DMS 273 treated with DMSO at 0.1 percent for 48 hours (cell line): ENCODE measurements around the gene UGT1A9.
"Not testable (repeated sequence)": the region's sequence is repeated elsewhere in the genome, so short reads cannot be mapped to it uniquely, and the experiment has no call there.

ENCODE experiments used
- DNase-seq: peaks from one replicate; lab custom pipeline; 2025; lab: John Stamatoyannopoulos, UW

The UGT1A9 gene

GRCh38 chr2:233711312-233712008 lies 39.8 kb downstream of the UGT1A9 start:
- peak; percentile 3 for DNase-seq

GRCh38 chr2:233712611-233713261 lies 41.0 kb downstream of the UGT1A9 start, which contains the start of gene UGT1A5:
UGT1A5 (plus strand) TSS chr2:233712907; CDS start chr2:233712992, 85 bp downstream.
- no peak for DNase-seq

DNA sequence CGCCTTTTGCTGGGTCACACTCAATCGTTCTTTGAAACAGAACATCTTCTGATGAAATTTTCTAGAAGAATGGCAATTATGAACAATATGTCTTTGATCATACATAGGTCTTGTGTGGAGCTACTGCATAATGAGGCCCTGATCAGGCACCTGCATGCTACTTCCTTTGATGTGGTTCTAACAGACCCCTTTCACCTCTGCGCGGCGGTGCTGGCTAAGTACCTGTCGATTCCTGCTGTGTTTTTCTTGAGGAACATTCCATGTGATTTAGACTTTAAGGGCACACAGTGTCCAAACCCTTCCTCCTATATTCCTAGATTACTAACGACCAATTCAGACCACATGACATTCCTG lies 41.5 kb downstream of the UGT1A9 start:
- DNase-seq: no peak

DNA sequence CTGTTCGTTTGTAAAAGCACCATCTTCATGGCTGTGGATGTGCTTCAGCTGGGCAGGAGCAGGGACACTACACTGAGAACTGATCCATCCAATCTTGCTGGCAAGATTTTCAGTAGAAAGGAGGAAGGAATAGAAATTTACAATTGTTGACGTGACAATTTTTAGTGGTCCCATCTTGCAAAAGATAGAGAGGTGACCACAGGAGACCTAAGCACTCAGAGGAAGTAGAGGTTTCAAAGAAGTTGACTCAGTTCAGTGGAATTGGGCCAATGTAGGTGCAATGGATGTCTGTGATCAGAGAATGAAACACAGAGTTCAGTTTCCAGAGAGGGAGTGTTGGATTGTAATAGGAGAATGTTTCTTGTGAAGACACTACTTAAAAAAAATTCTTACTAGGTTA lies 42.4 kb downstream of the UGT1A9 start:
- no peak for DNase-seq

- no peak for DNase-seq
Measured at GRCh38 chr2:233718552-233718951, 46.9 kb downstream of the UGT1A9 start, which contains the start of gene UGT1A4. UGT1A4 (plus strand) TSS chr2:233718736; CDS start chr2:233718821, 85 bp downstream.

DNA sequence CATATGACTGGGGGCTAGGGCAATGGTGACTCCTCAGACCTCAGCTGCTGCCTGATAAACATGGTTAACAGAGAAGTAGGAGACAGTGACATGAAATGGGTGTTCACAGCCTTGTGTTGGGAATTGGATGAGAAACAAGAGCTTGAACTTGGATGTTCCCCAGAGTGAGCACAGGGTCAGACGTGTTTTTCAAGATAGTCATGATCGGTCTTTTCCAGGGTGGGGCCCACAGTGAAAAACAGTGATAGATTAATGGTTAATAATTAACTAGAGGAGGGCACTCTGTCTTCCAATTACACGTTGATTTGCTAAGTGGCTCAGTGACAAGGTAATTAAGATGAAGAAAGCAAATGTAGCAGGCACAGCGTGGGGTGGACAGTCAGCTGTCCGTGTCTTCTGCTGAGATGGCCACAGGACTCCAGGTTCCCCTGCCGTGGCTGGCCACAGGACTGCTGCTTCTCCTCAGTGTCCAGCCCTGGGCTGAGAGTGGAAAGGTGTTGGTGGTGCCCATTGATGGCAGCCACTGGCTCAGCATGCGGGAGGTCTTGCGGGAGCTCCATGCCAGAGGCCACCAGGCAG lies 57.1 kb downstream of the UGT1A9 start, which contains the start of gene UGT1A3:
Gene UGT1A3, plus strand, starts transcription at position 320 of the 579 bp plus-strand sequence. Its CDS starts 85 bp downstream, at position 405.
- no peak for DNase-seq

- not testable (repeated sequence) for DNase-seq
Measured at GRCh38 chr2:233736868-233737653, 65.4 kb downstream of the UGT1A9 start.

DNA sequence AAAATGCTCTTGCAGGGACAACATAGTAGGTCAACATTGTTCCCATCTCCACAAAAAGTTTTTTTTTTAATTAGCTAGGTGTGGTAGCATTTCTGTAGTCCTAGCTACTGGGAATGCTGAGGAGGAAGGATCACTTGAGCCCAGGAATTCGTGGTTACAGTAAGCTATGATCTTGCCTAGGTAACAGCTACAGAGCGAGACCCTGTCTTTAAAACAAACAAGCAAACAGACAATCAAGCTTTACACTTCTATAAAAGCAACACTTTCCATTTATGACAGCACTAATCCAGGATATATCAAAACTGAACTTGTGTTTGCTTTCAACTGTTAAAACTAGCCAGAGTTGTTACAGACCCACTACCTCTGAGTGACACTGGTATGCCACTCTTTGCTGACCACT lies 69.2 kb downstream of the UGT1A9 start:
- DNase-seq: no peak

DNA sequence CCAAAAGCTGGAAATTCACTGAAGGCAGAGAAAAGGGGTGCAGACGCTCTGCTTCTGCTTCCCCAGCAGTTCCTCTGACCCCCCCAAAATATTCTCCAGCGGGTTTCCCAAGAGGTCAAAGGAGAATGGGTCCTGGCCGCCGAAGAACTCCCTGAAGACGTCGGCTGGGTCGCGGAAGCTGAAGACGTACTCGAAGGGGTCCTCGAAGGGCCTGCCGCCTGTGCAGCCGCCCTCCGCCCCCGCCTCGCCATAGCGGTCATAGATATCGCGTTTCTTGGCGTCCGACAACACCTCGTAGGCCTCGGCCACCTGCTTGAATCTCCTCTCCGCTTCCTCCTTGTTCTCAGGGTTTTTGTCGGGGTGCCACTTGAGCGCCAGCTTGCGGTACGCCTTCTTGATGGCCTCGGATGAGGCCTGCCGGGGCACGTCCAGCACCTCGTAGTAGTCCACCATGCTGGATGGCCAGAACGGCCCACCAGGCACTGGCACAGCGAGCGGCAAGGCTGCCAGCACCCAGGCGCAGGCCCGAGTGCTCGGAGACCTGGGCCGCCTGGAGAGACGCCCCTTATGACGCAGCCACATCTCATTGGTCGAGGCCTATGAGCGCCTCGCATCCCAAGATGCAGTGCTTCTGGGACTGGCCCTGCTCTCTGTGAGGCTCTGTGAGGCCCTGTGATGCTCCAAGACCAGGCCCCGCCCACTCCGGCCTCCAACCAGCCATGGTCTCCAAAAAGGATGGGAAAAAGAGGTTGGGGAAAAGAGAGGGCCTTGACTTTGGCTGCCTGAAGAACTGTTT lies 72.0 kb downstream of the UGT1A9 start:
- no peak for DNase-seq

GRCh38 chr2:233745073-233745755 lies 73.5 kb downstream of the UGT1A9 start:
- no peak for DNase-seq

- not testable (repeated sequence) for DNase-seq
Measured at GRCh38 chr2:233745838-233746237, 74.1 kb downstream of the UGT1A9 start.

- DNase-seq: no peak
Measured at GRCh38 chr2:233746475-233747282, 75.0 kb downstream of the UGT1A9 start.

- no peak for DNase-seq
Measured at GRCh38 chr2:233747283-233747544, 75.5 kb downstream of the UGT1A9 start.

GRCh38 chr2:233750689-233751088 lies 79.0 kb downstream of the UGT1A9 start:
- not testable (repeated sequence) for DNase-seq

DNA sequence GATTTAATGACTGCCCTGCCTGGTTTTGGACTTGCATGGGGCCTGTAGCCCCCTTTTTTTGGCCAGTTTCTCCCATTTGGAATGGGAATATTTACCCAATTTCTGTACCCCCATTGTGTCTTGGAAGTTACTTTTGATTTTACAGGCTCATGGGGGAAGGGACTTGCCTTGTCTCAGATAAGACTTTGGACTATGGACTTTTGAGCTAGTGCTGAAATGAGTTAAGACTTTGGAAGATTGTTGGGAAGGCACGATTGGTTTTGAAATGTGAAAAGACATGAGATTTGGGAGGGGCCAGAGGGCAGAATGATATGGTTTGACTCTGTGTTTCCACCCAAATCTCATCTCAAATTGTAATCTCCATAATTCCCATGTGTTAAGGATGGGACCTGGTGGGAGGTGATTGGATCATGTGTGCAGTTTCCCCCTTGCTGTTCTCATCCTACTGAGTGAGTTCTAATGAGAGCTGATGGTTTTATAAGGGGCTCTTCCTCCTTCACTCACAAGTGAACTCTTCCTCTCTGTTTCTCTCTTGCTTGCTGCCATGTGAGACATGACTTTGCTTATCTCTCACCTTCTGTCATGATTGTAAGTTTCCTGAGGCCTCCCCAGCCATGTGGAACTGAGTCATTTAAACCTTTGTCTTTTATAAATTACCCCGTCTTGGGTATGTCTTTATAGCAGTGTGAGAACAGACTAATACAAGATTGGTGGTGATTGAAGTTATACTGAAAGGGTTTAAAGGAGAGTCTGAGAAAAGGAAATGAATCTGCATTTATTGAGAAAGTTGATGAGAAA lies 79.7 kb downstream of the UGT1A9 start:
- DNase-seq: not testable (repeated sequence)

GRCh38 chr2:233754872-233755611 lies 83.3 kb downstream of the UGT1A9 start:
- DNase-seq: no peak

DNA sequence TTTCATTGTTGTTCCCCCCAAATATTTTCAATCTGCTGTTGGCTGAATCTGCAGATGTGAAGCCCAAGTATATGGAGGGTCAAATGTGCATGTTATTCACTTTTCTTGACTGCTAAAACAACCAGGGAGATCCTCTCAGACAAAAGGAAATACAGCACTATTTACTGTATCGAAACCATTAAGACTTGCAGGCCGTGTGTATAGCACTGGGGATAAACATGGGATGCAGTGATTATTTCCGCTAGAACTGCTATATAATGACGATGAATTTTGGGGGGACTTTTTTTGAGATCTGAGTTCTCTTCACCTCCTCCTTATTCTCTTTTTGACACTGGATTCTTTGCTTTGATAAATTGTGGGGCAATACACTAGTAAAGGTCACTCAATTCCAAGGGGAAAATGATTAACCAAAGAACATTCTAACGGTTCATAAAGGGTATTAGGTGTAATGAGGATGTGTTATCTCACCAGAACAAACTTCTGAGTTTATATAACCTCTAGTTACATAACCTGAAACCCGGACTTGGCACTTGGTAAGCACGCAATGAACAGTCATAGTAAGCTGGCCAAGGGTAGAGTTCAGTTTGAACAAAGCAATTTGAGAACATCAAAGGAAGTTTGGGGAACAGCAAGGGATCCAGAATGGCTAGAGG lies 84.9 kb downstream of the UGT1A9 start:
- no peak for DNase-seq

- no peak for DNase-seq
Measured at GRCh38 chr2:233758141-233758540, 86.4 kb downstream of the UGT1A9 start.
